Measurements from ENCODE around the gene TYK2.
"Not testable (repeated sequence)": the region's sequence is repeated elsewhere in the genome, so short reads cannot be mapped to it uniquely, and the experiment has no call there.

TYK2 gene

GRCh38 chr19:10412257-10412977 is 32.0 kb upstream of the TYK2 start:
- H3K4me1 ChIP-seq (ENCODE audit: control insufficient read depth, insufficient read depth, low read length): no peaks in the 10 kb centered on the region; the same call in 1 of the 2 replicates
- ChIA-PET POLR2A (interaction anchor here (0.7 to 1.8 kb wide), 2 partner anchors 9 to 320 kb away, joined by 3 to 4 read pairs; partner anchors contain the start of gene CDC37), CTCF (interaction anchor here (0.6 to 9.1 kb wide), 9 partner anchors 8 to 295 kb away, joined by 3 to 193 read pairs (median 3); partner anchors contain the start of gene CDC37)
- no peak overlapping the region for H3K4me3 ChIP-seq (ENCODE audit: low read depth, low read length)
- H3K9me3 ChIP-seq (ENCODE audit: control insufficient read depth, insufficient read depth, low read depth, low read length): no peaks in the 10 kb centered on the region
- no peak overlapping the region for H3K27ac ChIP-seq (ENCODE audit: extremely low read depth, low read depth, low read length)
- peak; percentile 57; the same call in 1 of the 2 replicates for TF ChIP-seq SCRT2 (tag by site-specific recombination; IDR thresholded peaks at IDR 0.05)
- TF ChIP-seq GLIS1 (tag by site-specific recombination; IDR thresholded peaks at IDR 0.05): no peak
- peak; percentile 30; the same call in 1 of the 2 replicates for TF ChIP-seq ZFHX2 (tag by site-specific recombination; conservative IDR thresholded peaks at IDR 0.05)
- H3K36me3 ChIP-seq (ENCODE audit: control insufficient read depth in 2 of 2, insufficient read depth in 1 of 2, low read length in 2 of 2): no peaks in the 10 kb centered on the region

- POLR2A ChIA-PET; H3K4me1 ChIP-seq (ENCODE audit: control insufficient read depth, insufficient read depth, low read length); H3K9me3 ChIP-seq (ENCODE audit: control insufficient read depth, insufficient read depth, low read depth, low read length); H3K27ac ChIP-seq (ENCODE audit: extremely low read depth, low read depth, low read length); H3K4me3 ChIP-seq (ENCODE audit: low read depth, low read length); H3K36me3 ChIP-seq (ENCODE audit: control insufficient read depth in 2 of 2, insufficient read depth in 1 of 2, low read length in 2 of 2): not testable (repeated sequence)
- CTCF ChIA-PET: interaction anchor here (0.6 to 1.7 kb wide), 5 partner anchors 12 to 675 kb away, joined by 3 to 8 read pairs (median 3); no protein-coding TSS in a partner anchor
These were observed 30.9 kb upstream of the TYK2 start for GRCh38 chr19:10411224-10411623.

- H3K4me1 ChIP-seq (ENCODE audit: control insufficient read depth, insufficient read depth, low read length): no peaks in the 10 kb centered on the region; the same call in 1 of the 2 replicates
- H3K4me3 ChIP-seq (ENCODE audit: low read depth, low read length): no peak overlapping the region
- CTCF ChIA-PET: interaction anchor here (0.5 to 10.5 kb wide), 7 partner anchors 8 to 291 kb away, joined by 3 to 193 read pairs (median 4); partner anchors contain the start of gene PDE4A
- TF ChIP-seq ZFHX2 (tag by site-specific recombination; conservative IDR thresholded peaks at IDR 0.05): peak; percentile 70
- TF ChIP-seq IKZF3 (tag by site-specific recombination; IDR thresholded peaks at IDR 0.05): no peak
- TF ChIP-seq ZSCAN5A (tag by site-specific recombination; IDR thresholded peaks at IDR 0.05): no peak
- no peak for TF ChIP-seq ZNF658 (tag by site-specific recombination; IDR thresholded peaks at IDR 0.05)
- TF ChIP-seq ZSCAN23 (tag by site-specific recombination; IDR thresholded peaks at IDR 0.05): no peak
- TF ChIP-seq ZBTB20 (tag by site-specific recombination; IDR thresholded peaks at IDR 0.05): 0 out of 2 replicates have a peak, but pooled peaks have one; percentile 18
- TF ChIP-seq ZBTB17 (tag by site-specific recombination; IDR thresholded peaks at IDR 0.05): peak; percentile 90
- no peak for TF ChIP-seq PRDM4 (tag by site-specific recombination; IDR thresholded peaks at IDR 0.05)
- no peak for TF ChIP-seq ZNF677 (tag by site-specific recombination; IDR thresholded peaks at IDR 0.05)
- TF ChIP-seq SCRT1 (tag by site-specific recombination; IDR thresholded peaks at IDR 0.05; ENCODE audit: borderline replicate concordance): no peak
- TF ChIP-seq EGR2 (tag by site-specific recombination; IDR thresholded peaks at IDR 0.05; ENCODE audit: low read depth): peak; percentile 71
- TF ChIP-seq ZNF629 (tag by site-specific recombination; IDR thresholded peaks at IDR 0.05): no peak
- no peak for TF ChIP-seq ZNF223 (tag by site-specific recombination; IDR thresholded peaks at IDR 0.05)
- TF ChIP-seq SALL2 (tag by site-specific recombination; IDR thresholded peaks at IDR 0.05; ENCODE audit: borderline replicate concordance): no peak
- no peak for TF ChIP-seq KLF1 (tag by site-specific recombination; IDR thresholded peaks at IDR 0.05)
- no peaks in the 10 kb centered on the region for H3K9me3 ChIP-seq (ENCODE audit: control insufficient read depth, insufficient read depth, low read depth, low read length)
- POLR2A ChIA-PET: interaction anchor here (0.6 kb wide), 1 partner anchor 10 kb away, joined by 7 read pairs; no protein-coding TSS in a partner anchor
- no peak overlapping the region for H3K27ac ChIP-seq (ENCODE audit: extremely low read depth, low read depth, low read length)
- no peaks in the 10 kb centered on the region for H3K36me3 ChIP-seq (ENCODE audit: control insufficient read depth in 2 of 2, insufficient read depth in 1 of 2, low read length in 2 of 2)
These were observed 28.3 kb upstream of the TYK2 start for GRCh38 chr19:10408511-10409283.

Measured in HEK293 (cell line).